K562 (cell line): ENCODE measurements around the gene HELZ. TPM values are rescaled to one million over a fixed set of nuclear protein-coding genes. Genes with fewer than 3 reads are reported as not detected.
A peak's percentile ranks its signal among the peaks of the same experiment; 100 is the strongest.

Experiments used
- AFF4 ChIP-seq: sonication (generic); formaldehyde crosslinking; IDR thresholded peaks from 2 replicates; pipeline ENCODE4 v1.8.0; 2023; ENCODE audit warnings: mild to moderate bottlenecking, missing genetic modification reagents
- ARID4B ChIP-seq: sonication (generic); formaldehyde crosslinking; IDR thresholded peaks from 2 replicates; pipeline ENCODE4 v1.8.0; 2022; ENCODE audit warnings: mild to moderate bottlenecking, missing genetic modification reagents
- HBP1 ChIP-seq: fragments of 450-650 bp; formaldehyde crosslinking; IDR thresholded peaks from 2 replicates; pipeline ENCODE4 v1.4.0; 2022; ENCODE audit warnings: missing genetic modification characterization
- HSF4 ChIP-seq: fragments of 250-450 bp; sonication (Bioruptor Pico); IDR thresholded peaks from 2 replicates; pipeline ENCODE4 v2.1.2; 2022; ENCODE audit warnings: mild to moderate bottlenecking, moderate library complexity, borderline replicate concordance
- SAFB ChIP-seq: fragments of 200-400 bp; formaldehyde crosslinking; IDR thresholded peaks from 2 replicates; pipeline ENCODE4 v1.6.1; 2017; ENCODE audit warnings: low read depth, low read length, borderline replicate concordance
- SNRNP70 ChIP-seq: fragments of 200-400 bp; formaldehyde crosslinking; optimal IDR thresholded peaks from 2 replicates; pipeline ENCODE3; 2017; ENCODE audit warnings: low read depth, low read length
- polyA plus RNA-seq, 8 experiments: library from polyadenylated mRNA; depleted of rRNA in 4 of 8; stranded (reverse) in 5 of 8; unstranded in 3 of 8; fragments of >200 nt; fragmentation: Nextera tagmentation in 2 of 8; fragmentation: Illumina TruSeq in 1 of 8; extraction: Ambion mirVana in 2 of 8; extraction: Trizol in 1 of 8; gene quantifications; 2 replicates each; pipeline versions ENCODE4 v1.2.1 to v1.2.3, GENCODE V29; 2011 to 2014; ENCODE audit warnings: inconsistent platforms in 1 of 8, missing spikeins in 1 of 8
- total RNA-seq, 7 experiments: library from RNA; depleted of rRNA in 6 of 7; stranded (reverse); fragments of >200 nt in 6 of 7; fragmentation: Illumina TruSeq in 2 of 7; extraction: Trizol in 2 of 7; gene quantifications; 2 replicates each; pipeline versions ENCODE4 v1.2.1 to v1.2.3, GENCODE V29; 2011 to 2021; ENCODE audit warnings: low replicate concordance in 1 of 7

HELZ gene
- total and polyA plus RNA-seq, 9 of the 15 experiments (the other 6 are each of a cell fraction or from before 2014, with no cell fraction given): 5.2 to 39.8 (median 17.3) TPM

GRCh38 chr17:67245073-67245693, at the start of gene HELZ (continued):
- no peak for TF ChIP-seq AFF4 (CRISPR knock-in tag)
- peak; percentile 70; the same call in 1 of the 2 replicates for TF ChIP-seq SAFB
- peak; percentile 50 for TF ChIP-seq ARID4B (CRISPR knock-in tag)
- no peak for TF ChIP-seq SNRNP70
- no peak for TF ChIP-seq HSF4 (CRISPR knock-in tag)
- TF ChIP-seq HBP1: no peak
- TF ChIP-seq, all 486 proteins: peak for 38
